ENCODE data around the gene CSF2. TPM values are rescaled to one million over a fixed set of nuclear protein-coding genes. Genes with fewer than 3 reads are reported as not detected.

Gene CSF2
- total and polyA plus RNA-seq, 2 of the 4 experiments (the other 2 are of a cell fraction): 0.31 TPM; not detected in 1

DNA sequence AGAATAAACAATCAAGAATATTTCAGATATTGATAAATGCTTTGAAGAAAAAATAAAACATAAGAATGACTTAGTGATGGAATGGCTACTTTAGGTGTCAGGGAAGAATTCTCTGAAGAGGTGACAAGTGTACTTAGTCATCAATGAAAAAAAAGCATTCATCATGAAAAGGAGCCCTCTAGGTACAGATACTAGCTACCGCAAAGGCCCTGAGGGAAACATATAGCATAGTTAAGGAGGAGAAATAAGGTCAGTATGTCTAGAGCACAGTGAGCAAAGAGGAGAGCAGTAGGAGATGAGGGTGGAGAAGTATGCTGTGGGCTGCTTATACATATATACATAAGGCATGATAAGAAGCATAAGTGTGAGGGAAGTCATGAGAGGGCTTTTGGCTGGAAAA, 41.8 kb downstream of the CSF2 start:
- Histone ChIP-seq H4K5ac (ENCODE audit: low read depth, low read length) (no peak overlapping the region), H2AK5ac (ENCODE audit: low read depth, low read length) (no peak overlapping the region), H2BK20ac (ENCODE audit: low read depth, low read length) (no peak overlapping the region), H3K4ac (ENCODE audit: low read depth, low read length) (no peak overlapping the region), H3K79me1 (ENCODE audit: low read depth in 1 of 2, low read length in 2 of 2) (no peaks in the 10 kb centered on the region), H3K56ac (ENCODE audit: extremely low read depth, insufficient read depth, low read length) (no peak overlapping the region), H3K9me1 (ENCODE audit: insufficient read depth, low read length) (0 out of 2 replicates have a peak, but pooled peaks cover under 1% of the 10 kb centered on the region), H3K27ac (ENCODE audit: insufficient read depth, low read length) (no peak overlapping the region), H3K9me3 (ENCODE audit: control insufficient read depth, insufficient read depth, low read length) (no peaks in the 10 kb centered on the region; the same call in 1 of the 2 replicates), H3K4me1 (ENCODE audit: control insufficient read depth, insufficient read depth, low read length) (no peaks in the 10 kb centered on the region; the same call in 1 of the 2 replicates), H4K91ac (ENCODE audit: insufficient read depth, low read depth, low read length) (no peak overlapping the region), H2AFZ (replicated peaks; ENCODE audit: low read length, poor library complexity) (no peak overlapping the region), H3K14ac (replicated peaks; ENCODE audit: low read depth, low read length) (no peak overlapping the region), H3K18ac (ENCODE audit: low read depth, low read length) (no peak overlapping the region), H3K27me3 (ENCODE audit: control insufficient read depth, insufficient read depth, low read length) (no peaks in the 10 kb centered on the region), H2BK5ac (ENCODE audit: low read depth, low read length, poor library complexity, severe bottlenecking) (no peak overlapping the region), H3K4me3 (ENCODE audit: insufficient read depth, low read depth, low read length) (no peak overlapping the region), H3K23ac (ENCODE audit: low read depth, low read length) (no peak overlapping the region), H4K20me1 (ENCODE audit: insufficient read depth, low read length) (no peaks in the 10 kb centered on the region), H3K4me2 (ENCODE audit: low read depth, low read length) (no peak overlapping the region), H2BK120ac (ENCODE audit: low read depth, low read length) (no peak overlapping the region), H4K8ac (ENCODE audit: low read depth in 2 of 2, low read length in 2 of 2) (no peak overlapping the region), H3K9ac (ENCODE audit: low read depth, low read length) (no peak overlapping the region), H3K36me3 (ENCODE audit: control insufficient read depth, insufficient read depth, low read length) (no peaks in the 10 kb centered on the region), H2AK9ac (replicated peaks; ENCODE audit: low read depth, low read length, poor library complexity) (no peak overlapping the region), H2BK15ac (ENCODE audit: low read depth, low read length) (no peak overlapping the region)
- in situ Hi-C loops (cut with MboI; ENCODE audit: low sequenced_read_pairs): no loop called here
- BruUV-seq (replicated peaks): no TSS peak
- no CpG with 5 or more reads among the region's 1 CpG for WGBS, 2 experiments (ENCODE audit: extremely low coverage in 2 of 2, insufficient read length in 1 of 2)
- dilution Hi-C loops (cut with HindIII; ENCODE audit: low sequenced_read_pairs, unreplicated experiment): no loop called here
- CTCF ChIA-PET: no interaction called here
- ATAC-seq (ENCODE audit: low read depth) (no peak), DNase-seq (no peak)
- TF ChIP-seq MAZ (IDR thresholded peaks at IDR 0.05; ENCODE audit: borderline replicate concordance, low read depth, low read length) (no peak), SMC3 (IDR thresholded peaks at IDR 0.05; ENCODE audit: low read depth, low read length) (no peak), MXI1 (IDR thresholded peaks at IDR 0.05; ENCODE audit: borderline replicate concordance, low read depth, low read length) (no peak), RCOR1 (IDR thresholded peaks at IDR 0.05; ENCODE audit: insufficient replicate concordance, low read length) (no peak)
- POLR2A ChIA-PET (ENCODE audit: unreplicated experiment): no interaction called here
- intact Hi-C loops (cut with micrococcal nuclease): no loop called here
